Dendritic cell treated with granulocyte-macrophage colony-stimulating factor and Interleukin-4, amounts not matched to agents 40 ng/mL and 50 ng/mL, for 4 days (primary cell): ENCODE measurements around the gene CNGA4.

ENCODE experiments used
- H3K27ac Mint-ChIP-seq: one replicate; pipeline ENCODE4 v1.8.0; 2022; ENCODE audit warnings: mild to moderate bottlenecking, mixed read lengths
- H3K27me3 Mint-ChIP-seq: one replicate; pipeline ENCODE4 v1.8.0; 2022; ENCODE audit warnings: mild to moderate bottlenecking, mixed read lengths
- H3K36me3 Mint-ChIP-seq: one replicate; pipeline ENCODE4 v1.8.0; 2022; ENCODE audit warnings: low read depth, mixed read lengths
- H3K4me1 Mint-ChIP-seq: one replicate; pipeline ENCODE4 v1.8.0; 2022; ENCODE audit warnings: low read depth, mixed read lengths
- H3K4me3 Mint-ChIP-seq: one replicate; pipeline ENCODE4 v1.8.0; 2022; ENCODE audit warnings: mild to moderate bottlenecking, moderate library complexity, mixed read lengths
- H3K9me3 Mint-ChIP-seq: one replicate; pipeline ENCODE4 v1.8.0; 2022; ENCODE audit warnings: mixed read lengths
- intact Hi-C: fragments of 100-400 bp; cut with micrococcal nuclease; formaldehyde crosslinking; loops from one replicate; pipeline ENCODE4 v1.15.0; 2022

Gene CNGA4, protein sequence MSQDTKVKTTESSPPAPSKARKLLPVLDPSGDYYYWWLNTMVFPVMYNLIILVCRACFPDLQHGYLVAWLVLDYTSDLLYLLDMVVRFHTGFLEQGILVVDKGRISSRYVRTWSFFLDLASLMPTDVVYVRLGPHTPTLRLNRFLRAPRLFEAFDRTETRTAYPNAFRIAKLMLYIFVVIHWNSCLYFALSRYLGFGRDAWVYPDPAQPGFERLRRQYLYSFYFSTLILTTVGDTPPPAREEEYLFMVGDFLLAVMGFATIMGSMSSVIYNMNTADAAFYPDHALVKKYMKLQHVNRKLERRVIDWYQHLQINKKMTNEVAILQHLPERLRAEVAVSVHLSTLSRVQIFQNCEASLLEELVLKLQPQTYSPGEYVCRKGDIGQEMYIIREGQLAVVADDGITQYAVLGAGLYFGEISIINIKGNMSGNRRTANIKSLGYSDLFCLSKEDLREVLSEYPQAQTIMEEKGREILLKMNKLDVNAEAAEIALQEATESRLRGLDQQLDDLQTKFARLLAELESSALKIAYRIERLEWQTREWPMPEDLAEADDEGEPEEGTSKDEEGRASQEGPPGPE

DNA sequence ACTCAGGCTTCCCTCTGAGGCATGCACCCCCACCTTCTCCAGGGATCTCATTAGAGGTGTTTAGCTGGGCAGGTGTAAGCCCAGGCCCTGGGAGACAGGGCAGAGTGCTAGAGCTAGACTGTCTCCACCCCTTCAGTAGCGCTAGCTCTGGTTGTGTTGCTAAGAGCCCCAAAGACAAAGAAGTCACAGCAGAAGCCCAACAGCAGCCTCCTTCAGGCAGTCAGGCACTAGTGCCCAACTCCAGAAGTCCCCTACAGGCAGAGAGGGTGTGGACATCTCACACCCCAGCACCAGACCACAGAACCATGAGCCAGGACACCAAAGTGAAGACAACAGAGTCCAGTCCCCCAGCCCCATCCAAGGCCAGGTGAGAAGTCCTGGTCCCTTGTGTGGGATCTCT lies at the start of gene CNGA4:
Gene CNGA4, plus strand, starts transcription at position 188 of the 400 bp plus-strand sequence. Its CDS starts 118 bp downstream, at position 306.
- no peak within 1 kb of the TSS for H3K4me3 Mint-ChIP-seq
- no peak within 1 kb of the TSS for H3K27ac Mint-ChIP-seq
- H3K36me3 Mint-ChIP-seq: peaks cover 8% of the 10 kb centered on the region
- intact Hi-C loops: loop anchor here (5.0 to 10.0 kb wide), 2 partner anchors 373 to 554 kb away; partner anchors contain the start of genes TAF10, TRIM22 and TRIM5
- H3K4me1 Mint-ChIP-seq: peaks cover 35% of the 10 kb centered on the region
- no peaks in the 10 kb centered on the region for H3K27me3 Mint-ChIP-seq
- H3K9me3 Mint-ChIP-seq: no peaks in the 10 kb centered on the region

GRCh38 chr11:6191742-6192141 lies 47.1 kb upstream of the CNGA4 start:
- intact Hi-C loops: no loop called here
- no peaks in the 10 kb centered on the region for H3K9me3 Mint-ChIP-seq
- H3K27ac Mint-ChIP-seq: no peak overlapping the region
- H3K27me3 Mint-ChIP-seq: no peaks in the 10 kb centered on the region
- H3K4me1 Mint-ChIP-seq: peaks cover 21% of the 10 kb centered on the region
- no peaks in the 10 kb centered on the region for H3K36me3 Mint-ChIP-seq
- H3K4me3 Mint-ChIP-seq: no peak overlapping the region

- Mint-ChIP-seq H3K4me1 (peaks cover 25% of the 10 kb centered on the region), H3K27ac (no peak overlapping the region), H3K4me3 (no peak overlapping the region), H3K9me3 (no peaks in the 10 kb centered on the region), H3K27me3 (no peaks in the 10 kb centered on the region), H3K36me3 (no peaks in the 10 kb centered on the region)
- intact Hi-C loops: no loop called here
Measured at GRCh38 chr11:6194065-6194581, 44.8 kb upstream of the CNGA4 start.

DNA sequence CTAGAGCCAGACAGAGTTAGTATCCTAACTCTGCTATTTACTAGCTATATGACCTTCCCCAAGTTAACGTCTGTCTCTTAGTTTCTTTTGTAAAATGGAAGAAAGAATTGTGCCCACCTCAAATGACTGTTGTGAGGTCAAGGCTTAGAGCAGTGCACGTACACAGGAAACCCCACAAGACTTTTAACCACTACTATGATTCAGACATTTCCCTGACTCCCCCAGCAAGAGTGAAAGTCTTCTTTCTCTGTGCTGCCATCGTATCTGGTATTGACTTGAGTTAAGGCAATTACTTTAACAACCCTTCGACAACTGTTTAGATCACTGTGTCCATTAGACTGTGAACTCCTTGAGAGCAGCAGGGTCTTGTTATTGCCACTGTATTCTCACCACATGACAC lies 42.5 kb upstream of the CNGA4 start:
- Mint-ChIP-seq H3K27ac (no peak overlapping the region), H3K4me3 (no peak overlapping the region), H3K9me3 (peaks cover 7% of the 10 kb centered on the region), H3K36me3 (no peaks in the 10 kb centered on the region), H3K4me1 (peaks cover 45% of the 10 kb centered on the region), H3K27me3 (no peaks in the 10 kb centered on the region)
- intact Hi-C loops: no loop called here

DNA sequence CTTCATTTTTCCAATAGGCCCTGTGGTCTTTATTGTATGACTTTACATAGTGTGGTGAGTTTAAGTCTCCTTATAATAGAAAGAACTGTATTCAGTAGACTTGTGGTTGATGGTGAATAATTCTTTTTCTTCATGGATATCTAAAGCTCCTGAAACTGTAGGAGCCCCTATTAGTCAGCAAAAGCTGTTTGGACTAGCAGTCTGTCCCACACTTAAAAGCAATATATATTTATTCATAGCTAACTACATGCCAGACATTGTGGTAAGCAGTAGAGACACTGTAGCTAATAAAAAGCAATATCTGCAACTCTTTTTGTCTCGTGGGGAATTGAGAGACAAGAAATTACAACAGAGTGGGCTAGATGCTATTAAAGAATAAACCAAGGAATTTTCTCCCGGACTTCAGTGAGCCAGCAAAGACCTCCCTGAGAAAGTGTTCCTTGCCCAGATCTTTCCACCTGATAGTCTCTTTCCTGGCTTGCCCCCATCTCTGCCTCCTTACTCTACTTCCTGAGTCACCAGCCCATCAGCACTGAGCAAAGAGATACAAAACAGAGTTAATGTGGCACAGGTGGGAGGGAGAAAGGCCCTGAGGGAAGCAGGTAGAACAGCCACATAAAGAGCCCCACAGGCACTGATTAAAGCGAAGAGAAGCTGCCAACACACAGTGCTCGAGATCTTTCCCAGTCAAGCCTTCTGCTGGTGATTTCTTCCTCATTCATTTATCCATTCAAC lies 41.3 kb upstream of the CNGA4 start:
- H3K36me3 Mint-ChIP-seq: peaks cover 1% of the 10 kb centered on the region
- H3K27me3 Mint-ChIP-seq: no peaks in the 10 kb centered on the region
- peaks cover 42% of the 10 kb centered on the region for H3K4me1 Mint-ChIP-seq
- H3K27ac Mint-ChIP-seq: no peak overlapping the region
- H3K9me3 Mint-ChIP-seq: peaks cover 7% of the 10 kb centered on the region
- no peak overlapping the region for H3K4me3 Mint-ChIP-seq
- intact Hi-C loops: no loop called here

- H3K27ac Mint-ChIP-seq: peak within 1 kb of the TSS; percentile 72
- H3K4me3 Mint-ChIP-seq: no peak within 1 kb of the TSS
- peaks cover 7% of the 10 kb centered on the region for H3K9me3 Mint-ChIP-seq
- H3K4me1 Mint-ChIP-seq: peaks cover 52% of the 10 kb centered on the region
- intact Hi-C loops: no loop called here
- no peaks in the 10 kb centered on the region for H3K27me3 Mint-ChIP-seq
- H3K36me3 Mint-ChIP-seq: peaks cover 16% of the 10 kb centered on the region
Measured at GRCh38 chr11:6199174-6199810, 39.6 kb upstream of the CNGA4 start, which contains the start of gene OR52W1. Gene OR52W1 (plus strand): TSS chr11:6199224. CDS start chr11:6199224, 0 bp downstream.

GRCh38 chr11:6200975-6201374 lies 37.9 kb upstream of the CNGA4 start:
- peaks cover 7% of the 10 kb centered on the region for H3K9me3 Mint-ChIP-seq
- H3K27me3 Mint-ChIP-seq: no peaks in the 10 kb centered on the region
- peaks cover 28% of the 10 kb centered on the region for H3K36me3 Mint-ChIP-seq
- intact Hi-C loops: no loop called here
- H3K4me1 Mint-ChIP-seq: peaks cover 62% of the 10 kb centered on the region
- H3K4me3 Mint-ChIP-seq: no peak overlapping the region
- peak overlapping the region; percentile 72 for H3K27ac Mint-ChIP-seq

- H3K36me3 Mint-ChIP-seq: peaks cover 33% of the 10 kb centered on the region
- peak overlapping the region; percentile 72 for H3K27ac Mint-ChIP-seq
- H3K27me3 Mint-ChIP-seq: no peaks in the 10 kb centered on the region
- H3K4me1 Mint-ChIP-seq: peaks cover 62% of the 10 kb centered on the region
- peaks cover 7% of the 10 kb centered on the region for H3K9me3 Mint-ChIP-seq
- intact Hi-C loops: no loop called here
- H3K4me3 Mint-ChIP-seq: no peak overlapping the region
Measured at GRCh38 chr11:6201481-6201880, 37.4 kb upstream of the CNGA4 start.

GRCh38 chr11:6202041-6202440 lies 36.8 kb upstream of the CNGA4 start:
- Mint-ChIP-seq H3K27me3 (no peaks in the 10 kb centered on the region), H3K36me3 (peaks cover 38% of the 10 kb centered on the region), H3K4me1 (peaks cover 62% of the 10 kb centered on the region), H3K27ac (no peak overlapping the region), H3K9me3 (peaks cover 7% of the 10 kb centered on the region), H3K4me3 (no peak overlapping the region)
- intact Hi-C loops: no loop called here

DNA sequence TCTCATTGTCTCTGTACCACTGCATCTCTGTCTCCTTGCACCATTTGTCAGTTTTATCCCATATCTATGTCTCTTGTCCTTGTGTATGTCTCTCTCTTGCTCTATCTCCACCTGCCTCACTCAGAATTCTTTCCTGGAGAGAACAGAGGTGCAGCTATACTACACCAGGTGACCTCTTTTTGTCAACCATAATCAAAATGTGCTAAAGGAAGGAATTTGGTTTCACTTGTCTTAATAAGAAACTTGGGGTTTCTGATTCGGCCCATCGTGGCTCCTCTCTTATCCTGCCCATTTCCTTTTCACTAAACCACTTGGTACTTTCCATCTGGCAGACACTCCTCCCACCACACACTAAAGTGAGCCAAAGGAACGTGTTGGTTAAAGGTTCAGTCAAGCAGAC lies 35.6 kb upstream of the CNGA4 start:
- peaks cover 62% of the 10 kb centered on the region for H3K4me1 Mint-ChIP-seq
- peaks cover 38% of the 10 kb centered on the region for H3K36me3 Mint-ChIP-seq
- intact Hi-C loops: no loop called here
- H3K27ac Mint-ChIP-seq: no peak overlapping the region
- peaks cover 7% of the 10 kb centered on the region for H3K9me3 Mint-ChIP-seq
- H3K27me3 Mint-ChIP-seq: no peaks in the 10 kb centered on the region
- H3K4me3 Mint-ChIP-seq: no peak overlapping the region

- H3K4me1 Mint-ChIP-seq: peaks cover 55% of the 10 kb centered on the region
- peaks cover 38% of the 10 kb centered on the region for H3K36me3 Mint-ChIP-seq
- intact Hi-C loops: no loop called here
- no peaks in the 10 kb centered on the region for H3K27me3 Mint-ChIP-seq
- H3K9me3 Mint-ChIP-seq: peaks cover 7% of the 10 kb centered on the region
- no peak overlapping the region for H3K27ac Mint-ChIP-seq
- no peak overlapping the region for H3K4me3 Mint-ChIP-seq
Measured at GRCh38 chr11:6204706-6205105, 34.2 kb upstream of the CNGA4 start.

DNA sequence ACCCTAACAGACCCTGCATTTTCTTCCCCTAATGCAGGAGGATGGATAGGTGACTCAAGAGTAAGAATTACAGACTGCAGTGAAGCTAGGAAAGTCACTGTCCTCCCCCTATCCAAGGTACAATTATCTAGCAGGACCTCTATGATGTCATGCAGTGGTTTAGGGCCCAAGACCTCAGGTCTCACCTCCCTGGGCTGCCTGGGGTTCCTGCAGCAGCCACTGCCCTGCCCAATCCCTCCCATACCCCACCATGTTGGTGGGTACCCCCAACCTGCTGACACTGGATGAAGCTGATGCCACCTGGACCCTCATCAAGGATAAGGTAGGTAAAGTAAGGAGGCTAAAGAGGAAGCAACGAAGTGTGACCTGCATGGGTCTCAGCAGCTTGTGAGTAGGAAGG lies 33.5 kb upstream of the CNGA4 start, which contains the start of gene C11orf42:
Gene C11orf42, plus strand, starts transcription at position 192 of the 400 bp plus-strand sequence. Its CDS starts 59 bp downstream, at position 251.
- peaks cover 48% of the 10 kb centered on the region for H3K4me1 Mint-ChIP-seq
- H3K4me3 Mint-ChIP-seq: no peak within 1 kb of the TSS
- no peaks in the 10 kb centered on the region for H3K27me3 Mint-ChIP-seq
- intact Hi-C loops: no loop called here
- H3K36me3 Mint-ChIP-seq: peaks cover 38% of the 10 kb centered on the region
- no peak within 1 kb of the TSS for H3K27ac Mint-ChIP-seq
- peaks cover 6% of the 10 kb centered on the region for H3K9me3 Mint-ChIP-seq

DNA sequence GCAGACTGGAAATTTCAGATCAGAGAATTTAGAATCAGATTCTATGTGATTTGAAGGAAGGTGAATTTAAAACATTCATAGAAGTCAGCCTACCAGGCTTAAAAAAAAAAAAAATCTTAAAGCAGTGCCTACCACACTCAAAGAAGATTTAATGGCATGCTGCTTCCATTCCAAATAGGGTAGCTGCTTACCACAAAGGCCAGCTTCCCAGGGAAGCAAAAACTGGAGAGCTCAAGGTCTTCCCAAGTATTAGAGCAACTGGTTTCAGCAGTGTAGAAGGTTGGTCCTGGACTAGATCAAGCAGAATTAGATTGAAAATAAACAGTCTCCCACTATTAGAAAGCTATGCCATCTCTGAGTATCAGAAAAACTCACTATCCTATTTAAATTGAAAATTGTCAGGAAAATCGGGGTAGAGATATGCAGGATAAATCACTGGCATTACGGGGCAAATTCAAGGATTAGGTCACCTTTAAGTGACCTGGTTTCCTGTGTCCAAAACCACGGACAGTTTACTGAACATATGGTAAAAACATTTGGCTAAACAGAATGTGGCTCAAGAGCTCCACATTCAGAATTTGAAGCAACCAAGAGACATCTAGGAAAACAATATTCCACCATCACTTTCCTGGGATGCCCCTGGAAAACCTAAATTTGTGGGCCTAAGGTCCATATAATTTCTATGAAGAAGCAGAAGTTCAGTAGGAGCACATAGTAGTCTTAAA lies 32.3 kb upstream of the CNGA4 start:
- Mint-ChIP-seq H3K27ac (no peak overlapping the region), H3K9me3 (no peaks in the 10 kb centered on the region), H3K27me3 (no peaks in the 10 kb centered on the region), H3K36me3 (peaks cover 38% of the 10 kb centered on the region), H3K4me3 (no peak overlapping the region), H3K4me1 (peaks cover 36% of the 10 kb centered on the region)
- intact Hi-C loops: no loop called here
